HG03280 (cell line): ENCODE measurements around the gene WDR7.

Experiments used
- ATAC-seq: cut with Tn5 transposase; IDR thresholded peaks from one replicate; pipeline ENCODE4 v1.9.1; 2021; ENCODE audit warnings: mild to moderate bottlenecking, moderate library complexity; ENCODE audit not compliant: unreplicated experiment

WDR7 gene

GRCh38 chr18:57025540-57025939 lies 374.4 kb downstream of the WDR7 start:
- ATAC-seq = no peak

GRCh38 chr18:57026316-57026715 lies 375.2 kb downstream of the WDR7 start:
- no peak for ATAC-seq

- no peak for ATAC-seq
These were observed 376.1 kb downstream of the WDR7 start for GRCh38 chr18:57027190-57027708.

- no peak for ATAC-seq
These were observed 378.6 kb downstream of the WDR7 start for GRCh38 chr18:57029761-57030160.

- no peak for ATAC-seq
These were observed 379.3 kb downstream of the WDR7 start for GRCh38 chr18:57030417-57030816.

DNA sequence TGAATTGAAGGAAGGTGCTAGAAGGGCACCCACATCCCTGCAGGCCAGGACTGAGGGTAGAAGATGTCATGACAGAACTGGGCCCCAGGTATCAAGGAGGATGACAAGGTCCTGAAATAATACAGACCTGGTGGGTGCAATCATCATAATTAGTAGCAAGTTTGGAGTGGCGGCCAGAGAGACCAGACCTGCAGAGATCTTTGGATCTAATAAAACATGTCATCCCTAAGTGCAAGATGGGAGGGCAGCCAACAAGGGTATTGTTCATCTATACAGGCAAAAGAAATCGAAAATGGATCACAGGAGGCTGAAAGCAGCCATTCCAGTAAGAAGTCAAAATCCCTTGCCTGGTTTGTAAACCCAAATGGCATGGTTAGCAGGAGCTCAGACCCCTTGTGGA lies 384.4 kb downstream of the WDR7 start:
- no peak for ATAC-seq

- ATAC-seq = no peak
These were observed 387.2 kb downstream of the WDR7 start for GRCh38 chr18:57038395-57038794.

GRCh38 chr18:57040175-57040574 lies 389.0 kb downstream of the WDR7 start:
- no peak for ATAC-seq

- ATAC-seq = no peak
These were observed 392.1 kb downstream of the WDR7 start for GRCh38 chr18:57043241-57043640.

- ATAC-seq = no peak
These were observed 397.2 kb downstream of the WDR7 start for GRCh38 chr18:57048351-57048750.

GRCh38 chr18:57048859-57049258 lies 397.7 kb downstream of the WDR7 start:
- no peak for ATAC-seq

- ATAC-seq = no peak
These were observed 399.3 kb downstream of the WDR7 start for GRCh38 chr18:57050310-57050949.

DNA sequence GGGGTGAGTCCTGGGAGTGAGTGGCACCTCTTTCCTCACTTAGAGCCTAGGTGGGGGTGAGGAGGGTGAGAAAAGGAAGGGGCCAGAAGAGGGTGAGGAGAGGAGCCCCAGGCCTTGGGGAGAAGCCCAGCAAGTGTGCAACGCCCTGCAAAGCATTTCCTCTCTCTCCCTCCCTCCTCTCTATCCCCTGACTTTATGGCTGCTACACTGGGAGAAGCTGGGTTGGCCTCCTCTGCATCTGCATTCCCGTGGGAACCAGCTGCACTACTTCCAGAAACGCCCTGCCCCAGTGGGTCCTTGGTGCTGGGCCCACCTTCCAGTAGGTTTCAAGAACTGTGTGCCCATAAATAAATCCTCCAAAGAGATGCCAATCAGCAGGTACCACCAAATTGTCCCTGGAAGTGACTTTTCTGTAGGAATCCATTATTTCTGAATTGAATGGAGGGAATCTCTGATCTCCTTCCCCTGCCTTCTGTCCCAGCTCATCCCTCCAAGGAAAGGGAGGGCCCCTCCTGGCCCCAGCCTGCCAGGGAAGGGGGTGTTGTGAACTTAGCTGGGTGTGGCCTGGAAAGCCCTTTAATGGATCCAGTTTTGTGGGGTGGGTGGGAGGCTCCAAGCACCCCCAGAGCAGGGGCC lies 400.0 kb downstream of the WDR7 start:
- no peak for ATAC-seq

- no peak for ATAC-seq
These were observed 400.5 kb downstream of the WDR7 start for GRCh38 chr18:57051657-57052044.

- ATAC-seq = no peak
These were observed 401.0 kb downstream of the WDR7 start for GRCh38 chr18:57052173-57052572.

GRCh38 chr18:57052759-57053158 lies 401.6 kb downstream of the WDR7 start:
- ATAC-seq = no peak

DNA sequence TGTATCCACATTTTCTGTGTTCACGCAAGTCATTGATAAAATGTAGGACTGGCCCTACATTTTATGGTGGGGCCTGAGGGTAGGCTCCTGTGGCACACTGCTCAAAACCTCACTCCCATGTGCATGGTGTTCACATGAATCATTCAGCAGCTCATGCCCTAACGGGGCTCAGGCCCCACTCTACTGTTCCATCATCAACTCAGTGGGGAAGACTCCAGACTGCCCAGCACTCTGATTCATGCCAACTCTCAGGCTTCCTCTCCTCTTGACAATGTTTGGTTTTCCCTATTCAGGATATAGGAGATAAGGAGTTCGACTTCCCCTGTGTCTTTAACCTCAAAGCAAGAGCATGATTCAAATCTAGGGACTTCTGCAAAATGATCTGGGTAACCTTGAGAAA lies 403.7 kb downstream of the WDR7 start:
- no peak for ATAC-seq

- peak; percentile 49 for ATAC-seq
These were observed 406.7 kb downstream of the WDR7 start for GRCh38 chr18:57057890-57058289.

GRCh38 chr18:57058734-57059133 lies 407.6 kb downstream of the WDR7 start:
- no peak for ATAC-seq

GRCh38 chr18:57059366-57059765 lies 408.2 kb downstream of the WDR7 start:
- no peak for ATAC-seq

DNA sequence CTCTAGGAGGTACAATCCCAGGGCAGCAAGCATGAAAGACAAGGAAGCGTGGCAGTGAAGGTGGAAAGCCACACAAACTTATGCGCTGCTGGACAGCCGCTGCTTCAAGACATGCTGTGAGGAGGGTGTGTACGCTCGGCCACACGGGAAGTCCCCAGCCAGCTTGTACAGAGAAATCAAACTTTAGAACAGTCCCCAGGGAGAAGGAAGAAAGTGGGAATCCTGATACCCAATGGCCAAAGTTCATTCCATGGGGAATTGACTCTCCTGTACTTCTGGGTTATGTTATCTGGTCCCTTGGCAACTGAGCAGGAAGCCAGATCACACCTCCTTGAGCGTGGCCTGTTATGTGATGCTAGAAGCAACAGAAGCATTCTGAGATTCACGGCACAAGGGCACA lies 409.7 kb downstream of the WDR7 start:
- no peak for ATAC-seq

- ATAC-seq = no peak
These were observed 411.0 kb downstream of the WDR7 start for GRCh38 chr18:57062178-57062577.

- no peak for ATAC-seq
These were observed 411.7 kb downstream of the WDR7 start for GRCh38 chr18:57062844-57063243.
